ENCODE results near the gene CENPT.

GRCh38 chr16:67885976-67886375 lies 38.5 kb upstream of the CENPT start:
- TF ChIP-seq YY1 (IDR thresholded peaks at IDR 0.05; ENCODE audit: low read depth, low read length) = no peak
- TF ChIP-seq CTCF (IDR thresholded peaks at IDR 0.05; ENCODE audit: control extremely low read depth in 1 of 3, insufficient read depth in 1 of 3, low read depth in 1 of 3, low read length in 3 of 3) = no peak
- no peak for TF ChIP-seq HDAC2 (IDR thresholded peaks at IDR 0.05; ENCODE audit: borderline replicate concordance in 1 of 2, low read depth in 2 of 2, low read length in 2 of 2)
- no peak for TF ChIP-seq BRCA1 (IDR thresholded peaks at IDR 0.05; ENCODE audit: low read depth, low read length)
- no peak for TF ChIP-seq POLR2A (IDR thresholded peaks at IDR 0.05; ENCODE audit: control extremely low read depth in 1 of 2, low read depth in 2 of 2, low read length in 2 of 2)
- no peak for TF ChIP-seq CBX8 (IDR thresholded peaks at IDR 0.05; ENCODE audit: borderline replicate concordance, low read depth, low read length)
- TF ChIP-seq ZNF274 (IDR thresholded peaks at IDR 0.05; ENCODE audit: borderline replicate concordance, extremely low read depth, low read length) = no peak
- TF ChIP-seq NRF1 (IDR thresholded peaks at IDR 0.05; ENCODE audit: low read depth, low read length) = no peak
- TF ChIP-seq FOSL1 (IDR thresholded peaks at IDR 0.05; ENCODE audit: insufficient read depth, low read depth, low read length) = no peak
- TF ChIP-seq MAFK (IDR thresholded peaks at IDR 0.05; ENCODE audit: low read depth, low read length) = no peak
- no peak for TF ChIP-seq EZH2 (IDR thresholded peaks at IDR 0.05; ENCODE audit: low read depth, low read length, severe bottlenecking)
